NT2/D1 (cell line): Measurements from ENCODE around the gene ZBTB7B.

Experiments used
- YY1 ChIP-seq: IDR thresholded peaks from 2 replicates; pipeline ENCODE4 v1.6.1; 2011; ENCODE audit not compliant: insufficient read length, insufficient read depth
- ZNF274 ChIP-seq: IDR thresholded peaks from 2 replicates; pipeline ENCODE4 v1.6.1; 2011; ENCODE audit warnings: mild to moderate bottlenecking, low read depth, low read length

DNA sequence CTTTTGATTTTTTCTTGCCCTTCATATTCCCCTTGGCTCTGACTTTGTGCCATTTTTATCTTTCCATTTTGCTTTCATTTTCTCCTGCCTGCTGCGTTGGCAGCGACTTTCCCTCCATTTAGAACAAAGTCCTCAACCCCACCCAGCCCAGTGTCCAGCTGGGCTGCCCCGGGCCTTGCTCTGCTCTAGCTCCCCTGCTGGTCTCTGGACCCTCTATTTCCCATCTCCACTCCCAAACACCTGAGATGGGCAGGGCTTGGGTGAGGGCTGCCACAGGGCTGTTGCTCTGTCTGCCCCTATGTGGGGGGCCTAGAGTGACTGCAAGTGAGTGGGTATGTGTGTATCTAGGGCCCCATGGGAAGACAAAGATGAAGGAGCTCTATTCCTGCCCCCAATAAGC is 41.2 kb downstream of the ZBTB7B start:
- TF ChIP-seq ZNF274: no peak
- TF ChIP-seq YY1: no peak
